Activated T-cell treated with anti-CD3 and anti-CD28 coated beads, Interleukin-2, amount 50 U/mL, for 72 hours (primary cell): Measurements from ENCODE around the gene SAP30BP. TPM values are rescaled to one million over a fixed set of nuclear protein-coding genes. Genes with fewer than 3 reads are reported as not detected.
A peak's percentile ranks its signal among the peaks of the same experiment; 100 is the strongest.
"Not testable (repeated sequence)": the region's sequence is repeated elsewhere in the genome, so short reads cannot be mapped to it uniquely, and the experiment has no call there.

ENCODE experiments used
- ATAC-seq, 2 donors: fragments of 150-1000 bp; cut with Tn5 transposase; replicated peaks in 1 of 2; 2 replicates each; pipeline ENCODE4 v1.10.0; 2021; ENCODE audit warnings: moderate library complexity in 2 of 2, mild to moderate bottlenecking in 1 of 2
- DNase-seq, 2 donors: peaks; one replicate each; pipeline ENCODE4 v3.0.0; 2021 to 2022; ENCODE audit warnings: mixed read lengths in 1 of 2
- H3K27ac Mint-ChIP-seq: one replicate; pipeline ENCODE4 v1.8.0; 2022; ENCODE audit warnings: mild to moderate bottlenecking, moderate library complexity, mixed read lengths
- H3K27me3 Mint-ChIP-seq: one replicate; pipeline ENCODE4 v1.8.0; 2022; ENCODE audit warnings: low read depth, mixed read lengths
- H3K36me3 Mint-ChIP-seq, 2 donors: one replicate each; pipeline ENCODE4 v1.8.0; 2022; ENCODE audit warnings: mixed read lengths in 2 of 2, mild to moderate bottlenecking in 1 of 2; ENCODE audit not compliant: insufficient read depth in 2 of 2
- H3K4me1 Mint-ChIP-seq: one replicate; pipeline ENCODE4 v1.8.0; 2022; ENCODE audit warnings: low read depth, mixed read lengths
- H3K4me3 Mint-ChIP-seq, 2 donors: one replicate each; pipeline ENCODE4 v1.8.0; 2022; ENCODE audit warnings: mild to moderate bottlenecking in 2 of 2, mixed read lengths in 2 of 2, moderate library complexity in 2 of 2
- H3K9me3 Mint-ChIP-seq, 2 donors: one replicate each; pipeline ENCODE4 v1.8.0; 2022; ENCODE audit warnings: mixed read lengths in 2 of 2
- total RNA-seq, 2 donors: library from RNA; stranded (reverse); gene quantifications; one replicate each; pipeline ENCODE4 v1.2.3, GENCODE V29; 2022

Gene SAP30BP
- total RNA-seq, 2 donors from 2014 or later: 97.0 to 112 TPM

DNA sequence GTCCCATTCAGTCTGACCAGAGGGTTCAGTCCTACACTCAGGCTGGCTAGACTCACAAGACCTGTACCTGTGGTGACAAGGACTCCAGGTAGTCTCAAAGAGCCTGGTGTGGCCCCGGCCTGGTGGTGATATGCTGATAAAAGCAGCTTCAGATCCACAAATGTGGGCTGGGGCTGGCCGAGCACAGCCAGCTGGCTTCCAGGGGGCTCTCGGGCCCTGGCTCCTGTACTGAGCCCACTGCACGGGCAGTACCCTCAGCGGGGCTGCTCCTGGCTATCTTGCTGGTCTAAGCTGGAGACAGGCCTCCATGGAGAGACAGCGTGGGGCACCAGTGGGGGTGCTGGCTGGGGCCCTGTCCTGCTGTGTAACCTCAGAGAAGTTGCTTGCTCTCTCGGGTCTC lies 29.6 kb upstream of the SAP30BP start:
- no peak for ATAC-seq
- H3K27me3 Mint-ChIP-seq: no peaks in the 10 kb centered on the region
- H3K4me3 Mint-ChIP-seq: no peak overlapping the region
- no peak overlapping the region for H3K27ac Mint-ChIP-seq
- H3K4me1 Mint-ChIP-seq: peaks cover 6% of the 10 kb centered on the region
- H3K36me3 Mint-ChIP-seq: no peaks in the 10 kb centered on the region
- no peak for DNase-seq
- no peaks in the 10 kb centered on the region for H3K9me3 Mint-ChIP-seq

- not testable (repeated sequence) for H3K27me3 Mint-ChIP-seq, DNase-seq, H3K9me3 Mint-ChIP-seq, H3K4me1 Mint-ChIP-seq, H3K27ac Mint-ChIP-seq, H3K36me3 Mint-ChIP-seq, ATAC-seq, H3K4me3 Mint-ChIP-seq
These were observed 29.1 kb upstream of the SAP30BP start for GRCh38 chr17:75638039-75638438.

DNA sequence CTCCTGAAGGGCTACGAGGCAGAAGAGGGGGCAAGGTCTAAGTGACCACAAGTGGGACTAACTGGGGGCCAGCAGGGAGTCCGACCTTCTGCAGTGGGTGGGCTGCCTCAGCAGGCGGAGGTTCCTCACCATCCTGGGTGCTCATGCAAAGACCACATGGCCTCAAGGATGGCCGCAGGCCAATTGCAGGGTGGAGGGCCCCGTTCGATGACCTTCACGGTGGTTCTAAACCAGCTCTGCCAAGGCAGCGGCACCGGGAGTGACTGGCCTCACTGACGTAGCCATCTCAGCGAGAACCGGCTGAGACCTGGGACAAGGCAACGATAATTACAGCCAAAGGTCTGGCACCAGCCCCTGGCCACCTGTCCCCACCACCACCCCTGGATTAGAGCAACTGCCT lies 28.2 kb upstream of the SAP30BP start:
- Mint-ChIP-seq H3K36me3 (no peaks in the 10 kb centered on the region), H3K4me1 (peaks cover 3% of the 10 kb centered on the region), H3K27ac (no peak overlapping the region), H3K9me3 (no peaks in the 10 kb centered on the region), H3K4me3 (no peak overlapping the region), H3K27me3 (no peaks in the 10 kb centered on the region)
- DNase-seq (no peak), ATAC-seq (no peak)

- no peaks in the 10 kb centered on the region for H3K9me3 Mint-ChIP-seq
- ATAC-seq (no peak), DNase-seq (no peak)
- H3K4me1 Mint-ChIP-seq: no peaks in the 10 kb centered on the region
- no peaks in the 10 kb centered on the region for H3K36me3 Mint-ChIP-seq
- H3K27ac Mint-ChIP-seq: no peak overlapping the region
- H3K4me3 Mint-ChIP-seq: no peak overlapping the region
- no peaks in the 10 kb centered on the region for H3K27me3 Mint-ChIP-seq
These were observed 27.8 kb upstream of the SAP30BP start for GRCh38 chr17:75639327-75639726.

DNA sequence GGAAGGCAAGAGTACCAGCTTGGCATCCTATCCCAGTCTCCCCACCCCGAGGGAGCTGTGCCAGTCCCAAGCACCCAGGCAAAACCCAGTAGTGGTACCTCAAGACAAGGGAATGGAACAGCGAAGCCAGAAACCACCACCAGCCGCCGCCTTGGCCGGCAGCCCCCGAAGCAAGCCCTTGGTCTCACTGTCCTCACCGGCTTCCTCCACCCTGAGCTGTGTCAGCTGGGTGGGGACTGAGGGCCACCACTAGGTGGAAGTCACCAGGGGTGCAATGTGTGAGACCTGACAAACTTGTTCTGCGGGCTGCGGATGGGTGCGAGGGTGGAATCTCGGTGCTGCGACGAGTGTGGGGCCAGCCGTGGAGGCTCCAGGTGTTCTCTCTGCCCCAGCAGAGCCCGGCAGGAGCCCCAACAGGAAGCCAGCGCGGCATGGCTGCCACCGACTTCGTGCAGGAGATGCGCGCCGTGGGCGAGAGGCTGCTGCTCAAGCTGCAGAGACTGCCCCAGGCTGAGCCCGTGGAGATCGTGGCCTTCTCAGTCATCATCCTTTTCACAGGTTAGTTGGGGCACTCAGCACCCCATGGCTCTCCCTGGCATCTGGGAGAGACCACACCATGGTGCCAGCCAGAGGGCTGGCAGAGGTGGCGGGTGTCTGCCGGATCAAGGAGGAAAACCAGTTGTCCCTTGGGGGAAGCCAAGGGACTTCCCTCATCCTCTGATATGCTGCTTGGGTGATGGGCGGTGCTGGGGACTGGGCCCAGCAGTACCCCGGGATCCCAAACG lies 27.2 kb upstream of the SAP30BP start:
- H3K4me3 Mint-ChIP-seq: no peak overlapping the region
- no peaks in the 10 kb centered on the region for H3K4me1 Mint-ChIP-seq
- DNase-seq (no peak), ATAC-seq (no peak)
- no peaks in the 10 kb centered on the region for H3K27me3 Mint-ChIP-seq
- H3K36me3 Mint-ChIP-seq: no peaks in the 10 kb centered on the region
- no peak overlapping the region for H3K27ac Mint-ChIP-seq
- no peaks in the 10 kb centered on the region for H3K9me3 Mint-ChIP-seq

DNA sequence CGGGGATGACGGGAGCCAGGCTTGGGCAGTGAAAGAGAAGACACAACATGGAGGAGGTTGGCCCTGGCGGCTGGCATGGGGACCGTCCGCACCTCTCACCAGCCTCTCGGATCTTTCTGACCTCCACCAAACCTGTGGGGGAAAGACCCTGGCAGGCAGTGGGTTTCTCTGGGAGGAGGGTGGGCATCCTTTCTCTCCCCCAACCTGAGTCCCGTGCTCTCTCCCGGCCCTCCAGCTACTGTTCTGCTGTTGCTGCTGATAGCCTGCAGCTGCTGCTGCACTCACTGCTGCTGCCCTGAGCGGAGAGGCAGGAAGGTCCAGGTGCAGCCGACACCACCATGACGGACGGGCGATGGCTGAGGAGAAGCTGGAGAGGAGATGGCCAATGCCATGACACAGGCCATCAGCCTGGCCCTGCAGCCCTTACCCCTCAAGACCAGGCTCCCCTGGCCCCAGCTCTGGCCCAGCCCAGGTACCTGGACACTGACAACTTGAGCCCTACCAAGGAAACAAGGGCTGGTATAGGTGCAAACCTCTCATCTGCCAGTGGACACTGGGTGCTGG lies 26.5 kb upstream of the SAP30BP start:
- H3K4me1 Mint-ChIP-seq: no peaks in the 10 kb centered on the region
- no peaks in the 10 kb centered on the region for H3K9me3 Mint-ChIP-seq
- H3K4me3 Mint-ChIP-seq: no peak overlapping the region
- no peaks in the 10 kb centered on the region for H3K36me3 Mint-ChIP-seq
- no peak overlapping the region for H3K27ac Mint-ChIP-seq
- no peaks in the 10 kb centered on the region for H3K27me3 Mint-ChIP-seq
- no peak for DNase-seq
- no peak for ATAC-seq

DNA sequence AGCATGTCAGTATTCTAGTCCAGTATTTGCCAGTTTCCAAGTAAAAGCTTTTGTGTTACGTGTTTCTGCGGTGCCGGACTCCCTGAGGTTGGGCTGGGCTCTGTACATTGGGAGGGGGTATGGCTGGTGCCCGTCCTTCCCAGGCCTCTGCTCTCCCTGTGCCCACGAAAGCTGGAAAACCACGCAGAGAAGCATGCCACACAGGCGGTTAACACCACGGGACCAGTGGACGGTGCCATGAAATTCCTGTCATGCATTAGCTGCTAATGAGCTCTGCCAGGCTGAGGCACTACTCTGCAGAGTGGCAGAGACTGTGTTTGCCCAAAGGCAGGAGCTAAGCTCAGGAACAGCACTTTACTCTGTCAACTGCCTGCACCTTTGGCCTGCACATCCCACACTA lies 25.8 kb upstream of the SAP30BP start:
- DNase-seq: no peak
- no peaks in the 10 kb centered on the region for H3K4me1 Mint-ChIP-seq
- H3K27ac Mint-ChIP-seq: no peak overlapping the region
- no peak for ATAC-seq
- H3K36me3 Mint-ChIP-seq: no peaks in the 10 kb centered on the region
- H3K4me3 Mint-ChIP-seq: no peak overlapping the region
- H3K27me3 Mint-ChIP-seq: no peaks in the 10 kb centered on the region
- no peaks in the 10 kb centered on the region for H3K9me3 Mint-ChIP-seq

- no peak overlapping the region for H3K27ac Mint-ChIP-seq
- ATAC-seq: no peak
- no peaks in the 10 kb centered on the region for H3K27me3 Mint-ChIP-seq
- DNase-seq: no peak
- H3K9me3 Mint-ChIP-seq: no peaks in the 10 kb centered on the region
- H3K4me1 Mint-ChIP-seq: no peaks in the 10 kb centered on the region
- H3K36me3 Mint-ChIP-seq: no peaks in the 10 kb centered on the region
- H3K4me3 Mint-ChIP-seq: no peak overlapping the region
These were observed 24.9 kb upstream of the SAP30BP start for GRCh38 chr17:75642182-75642783.

DNA sequence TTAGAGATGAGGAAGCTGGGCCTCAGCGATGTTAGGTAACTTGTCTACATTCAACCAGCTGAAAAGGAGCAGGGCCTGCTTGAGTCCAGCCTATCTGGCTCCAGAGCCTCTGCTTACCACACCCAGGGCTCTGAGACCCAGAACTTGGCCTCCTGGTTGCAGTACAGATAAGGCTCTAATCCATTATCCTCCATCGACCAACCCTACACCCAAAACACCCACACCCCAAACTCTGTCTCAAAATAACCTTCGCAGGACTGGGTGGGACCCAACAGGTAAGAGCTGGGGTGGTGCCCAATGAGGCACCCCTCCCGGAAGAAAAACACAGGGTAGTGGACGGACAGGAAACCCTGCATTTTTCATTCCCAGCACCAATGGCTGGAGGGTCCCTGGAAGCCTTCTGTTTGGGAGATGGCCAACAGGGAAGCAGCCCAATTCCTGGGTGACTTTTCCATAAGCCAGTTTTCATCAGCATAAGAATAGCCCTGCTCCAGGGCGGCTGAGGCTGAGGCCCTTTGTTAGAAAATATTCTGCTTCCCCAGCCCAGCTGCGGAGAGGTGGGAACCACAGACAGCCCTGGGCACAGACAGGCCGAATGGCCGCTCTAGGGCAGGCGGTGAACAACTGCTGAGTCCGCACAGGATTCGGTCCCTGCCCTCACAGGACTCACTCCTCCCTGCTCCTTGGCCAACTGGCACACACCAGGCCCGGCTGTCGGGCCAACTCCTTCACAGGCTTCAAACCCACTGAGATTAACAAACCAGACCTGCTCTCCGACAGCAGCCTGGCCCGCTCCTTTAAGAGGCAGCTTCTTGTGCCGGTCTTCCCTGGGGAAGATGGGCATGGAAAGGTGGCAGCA lies 24.1 kb upstream of the SAP30BP start:
- ATAC-seq: no peak
- Mint-ChIP-seq H3K4me1 (no peaks in the 10 kb centered on the region), H3K4me3 (no peak overlapping the region), H3K9me3 (no peaks in the 10 kb centered on the region), H3K27me3 (no peaks in the 10 kb centered on the region), H3K27ac (no peak overlapping the region), H3K36me3 (no peaks in the 10 kb centered on the region)
- DNase-seq: no peak

GRCh38 chr17:75643643-75644017 lies 23.5 kb upstream of the SAP30BP start:
- no peaks in the 10 kb centered on the region for H3K27me3 Mint-ChIP-seq

DNA sequence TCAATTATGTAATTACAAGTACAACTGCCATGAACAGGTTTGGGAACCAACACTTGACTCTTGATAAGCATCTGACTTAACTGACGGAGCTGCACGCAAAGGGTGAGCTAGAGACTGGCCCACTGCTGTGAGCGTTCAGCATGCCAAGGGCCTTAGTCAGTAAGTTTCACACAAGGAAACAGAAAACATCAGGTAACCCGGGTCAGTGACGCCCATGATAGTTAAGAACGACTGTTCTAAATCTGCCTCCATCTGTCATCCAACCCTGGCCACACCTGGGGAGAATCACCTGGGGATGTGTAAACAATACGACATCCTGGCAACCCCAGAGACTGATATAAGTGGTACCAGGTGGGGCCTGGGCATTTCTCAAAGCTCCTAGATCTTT lies 21.6 kb upstream of the SAP30BP start:
- Mint-ChIP-seq H3K36me3 (peaks cover 4 to 6% of the 10 kb centered on the region in 2 donors), H3K4me1 (no peaks in the 10 kb centered on the region), H3K27ac (no peak overlapping the region), H3K9me3 (no peaks in the 10 kb centered on the region), H3K27me3 (no peaks in the 10 kb centered on the region), H3K4me3 (no peak overlapping the region)
- DNase-seq (no peak), ATAC-seq (no peak)

More at GRCh38 chr17:75643643-75644017, 23.5 kb upstream of the SAP30BP start:
- H3K36me3 Mint-ChIP-seq: no peaks in the 10 kb centered on the region
- H3K4me3 Mint-ChIP-seq: no peak overlapping the region
- H3K9me3 Mint-ChIP-seq: no peaks in the 10 kb centered on the region
- ATAC-seq (no peak), DNase-seq (no peak)
- no peaks in the 10 kb centered on the region for H3K4me1 Mint-ChIP-seq
- H3K27ac Mint-ChIP-seq: no peak overlapping the region

DNA sequence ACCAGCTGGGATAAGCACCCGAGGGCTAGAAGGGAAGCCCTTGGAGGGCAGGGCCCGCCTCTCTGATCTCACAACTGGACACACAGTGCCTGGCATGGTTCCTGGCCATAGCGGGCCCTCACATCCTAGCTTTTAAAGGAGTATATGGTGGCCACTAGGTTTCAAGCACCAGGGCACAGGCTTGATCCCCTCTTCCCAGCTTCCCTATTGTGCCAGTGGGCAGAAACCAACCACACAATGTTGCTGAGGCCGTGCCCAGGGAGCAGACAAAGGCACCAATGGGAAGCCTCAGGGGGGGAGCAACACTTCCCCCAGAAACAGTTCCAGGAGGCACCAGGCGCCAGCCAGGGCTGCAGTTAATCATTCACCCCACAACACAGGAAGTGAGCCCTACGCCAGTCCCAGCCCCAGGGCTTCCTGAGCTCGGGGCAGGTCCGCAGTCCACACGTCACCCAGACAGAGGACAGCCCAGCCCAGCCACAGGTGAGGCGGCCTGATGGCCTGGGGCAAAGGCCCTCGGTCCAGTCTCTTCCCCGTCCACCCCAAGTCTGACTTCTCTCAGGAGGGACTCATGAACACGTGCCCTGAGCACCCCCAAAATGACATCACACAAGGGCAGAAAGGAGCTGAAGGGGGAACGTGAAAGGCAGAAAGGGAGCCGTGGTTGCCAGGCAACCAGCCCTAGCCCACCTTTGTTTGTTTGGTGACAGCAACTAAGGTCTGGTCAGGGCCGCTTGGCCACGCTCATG lies 21.1 kb upstream of the SAP30BP start:
- Mint-ChIP-seq H3K27me3 (no peaks in the 10 kb centered on the region), H3K9me3 (no peaks in the 10 kb centered on the region), H3K36me3 (peaks cover 4 to 9% of the 10 kb centered on the region in 2 donors), H3K4me3 (no peak overlapping the region), H3K27ac (no peak overlapping the region), H3K4me1 (no peaks in the 10 kb centered on the region)
- DNase-seq (no peak), ATAC-seq (peak; percentile 43 to 68)

- Mint-ChIP-seq H3K4me1 (no peaks in the 10 kb centered on the region), H3K36me3 (peaks cover 4 to 9% of the 10 kb centered on the region in 2 donors), H3K27ac (no peak overlapping the region), H3K9me3 (no peaks in the 10 kb centered on the region), H3K27me3 (no peaks in the 10 kb centered on the region), H3K4me3 (no peak overlapping the region)
- ATAC-seq (no peak), DNase-seq (no peak)
These were observed 20.5 kb upstream of the SAP30BP start for GRCh38 chr17:75646638-75646992.
